Amniotic stem cell (primary cell): Measurements from ENCODE around the gene GNPAT.
"Not testable (repeated sequence)": the region's sequence is repeated elsewhere in the genome, so short reads cannot be mapped to it uniquely, and the experiment has no call there.

Experiments
- DNase-seq: peaks from one replicate; lab custom pipeline; 2025; lab: John Stamatoyannopoulos, UW

The GNPAT gene

DNA sequence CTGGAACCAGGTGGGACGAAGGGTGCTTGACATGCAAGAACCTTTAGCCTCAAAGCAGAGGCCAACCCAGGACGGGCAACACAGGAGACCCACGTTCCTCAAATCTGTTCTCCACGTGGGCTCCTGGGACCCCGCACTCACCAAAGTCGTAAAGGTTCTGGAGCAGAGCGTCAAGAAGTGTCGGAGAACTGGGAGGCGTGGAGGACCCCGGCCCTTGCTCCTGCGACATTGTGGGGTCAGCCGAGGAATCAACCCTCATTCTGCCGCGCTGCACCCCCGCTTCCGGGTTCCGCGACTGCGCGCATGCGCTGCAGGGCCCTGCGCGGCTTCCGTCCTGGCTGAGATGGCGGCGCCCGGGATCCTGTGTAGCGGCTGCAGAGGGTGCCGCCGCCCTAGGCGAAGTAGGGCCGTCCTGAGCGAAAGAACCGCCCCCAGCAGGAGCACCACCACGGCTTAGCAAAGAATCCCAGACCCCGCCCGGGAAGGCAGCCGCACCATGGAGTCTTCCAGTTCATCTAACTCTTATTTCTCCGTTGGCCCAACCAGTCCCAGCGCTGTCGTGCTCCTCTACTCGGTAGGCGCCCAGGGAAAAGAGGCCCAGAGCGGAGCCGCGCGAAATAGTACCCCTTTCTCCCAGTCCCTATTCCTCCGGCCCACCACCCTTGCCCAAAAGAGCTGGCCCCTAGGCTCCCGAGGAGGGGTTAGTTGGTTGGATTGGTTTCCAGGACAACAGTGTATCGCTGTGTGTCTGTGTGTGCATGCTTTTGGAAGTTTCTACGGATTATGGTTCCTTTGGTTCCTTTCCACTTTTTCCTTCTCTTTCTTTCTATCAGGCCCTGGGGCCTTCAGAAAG, at the start of gene GNPAT:
Gene GNPAT, plus strand, starts transcription at position 330 of the 853 bp plus-strand sequence. Its CDS starts 167 bp downstream, at position 497.
- peak; percentile 54 for DNase-seq

GRCh38 chr1:231192620-231193163, 48.3 kb upstream of the GNPAT start:
- no peak for DNase-seq

- DNase-seq, result no peak
These were observed 47.2 kb upstream of the GNPAT start for GRCh38 chr1:231193710-231194340.

GRCh38 chr1:231194476-231194842, 46.6 kb upstream of the GNPAT start:
- no peak for DNase-seq

DNA sequence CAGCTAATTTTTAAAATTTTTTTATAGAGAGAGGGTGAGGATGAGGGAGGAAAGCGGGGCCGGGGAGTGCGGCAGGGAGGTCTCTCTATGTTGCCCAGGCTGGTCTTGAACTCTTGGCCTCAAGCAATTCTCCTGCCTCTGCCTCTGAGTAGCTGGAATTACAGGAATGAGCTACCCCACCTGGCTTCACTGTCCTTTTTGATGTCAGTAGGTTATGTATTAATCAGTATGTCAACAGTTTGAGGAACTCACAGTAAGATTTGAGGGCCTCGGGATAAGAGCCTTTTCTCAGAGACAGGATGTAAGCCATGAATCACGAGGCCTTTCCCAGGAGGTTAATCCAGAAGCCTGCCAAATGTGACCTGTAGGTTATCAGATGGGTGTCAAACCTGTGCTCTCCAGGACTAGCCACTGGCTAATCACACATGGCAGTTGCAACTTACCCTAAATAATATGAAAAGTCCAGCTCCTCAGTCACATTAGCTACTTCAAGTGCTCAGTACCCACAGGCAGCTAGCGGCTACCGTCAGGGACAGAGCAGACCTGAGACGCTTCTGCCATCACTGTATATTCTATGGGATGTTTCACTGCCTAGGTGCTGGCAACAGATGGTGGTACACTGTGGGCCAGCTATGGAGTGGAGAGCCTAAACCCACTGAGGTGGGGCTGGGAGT, 46.0 kb upstream of the GNPAT start:
- DNase-seq, result no peak

- no peak for DNase-seq
These were observed 44.7 kb upstream of the GNPAT start for GRCh38 chr1:231196307-231196706.

DNA sequence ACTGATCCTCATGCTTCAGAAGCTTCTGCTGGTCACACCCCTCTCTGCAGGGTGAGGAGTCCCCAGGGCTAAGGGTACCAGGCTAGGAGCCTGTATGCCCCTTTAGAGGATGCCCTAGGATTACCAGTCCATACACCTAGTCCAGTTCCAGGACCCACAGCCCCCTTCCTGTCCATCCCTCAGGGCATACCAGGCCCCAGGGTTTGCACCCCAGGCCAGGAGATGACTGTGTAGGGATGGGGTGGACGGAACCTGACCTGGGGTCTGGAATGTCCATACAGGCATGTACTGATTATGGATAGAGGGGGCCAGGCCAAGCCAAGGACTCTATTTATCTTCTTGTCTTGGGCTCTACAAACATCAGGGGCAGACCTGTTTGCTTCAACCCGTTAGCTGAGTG, 44.3 kb upstream of the GNPAT start:
- no peak for DNase-seq

- DNase-seq, result no peak
These were observed 41.1 kb upstream of the GNPAT start for GRCh38 chr1:231199868-231200267.

- no peak for DNase-seq
These were observed 40.5 kb upstream of the GNPAT start for GRCh38 chr1:231200388-231201031.

DNA sequence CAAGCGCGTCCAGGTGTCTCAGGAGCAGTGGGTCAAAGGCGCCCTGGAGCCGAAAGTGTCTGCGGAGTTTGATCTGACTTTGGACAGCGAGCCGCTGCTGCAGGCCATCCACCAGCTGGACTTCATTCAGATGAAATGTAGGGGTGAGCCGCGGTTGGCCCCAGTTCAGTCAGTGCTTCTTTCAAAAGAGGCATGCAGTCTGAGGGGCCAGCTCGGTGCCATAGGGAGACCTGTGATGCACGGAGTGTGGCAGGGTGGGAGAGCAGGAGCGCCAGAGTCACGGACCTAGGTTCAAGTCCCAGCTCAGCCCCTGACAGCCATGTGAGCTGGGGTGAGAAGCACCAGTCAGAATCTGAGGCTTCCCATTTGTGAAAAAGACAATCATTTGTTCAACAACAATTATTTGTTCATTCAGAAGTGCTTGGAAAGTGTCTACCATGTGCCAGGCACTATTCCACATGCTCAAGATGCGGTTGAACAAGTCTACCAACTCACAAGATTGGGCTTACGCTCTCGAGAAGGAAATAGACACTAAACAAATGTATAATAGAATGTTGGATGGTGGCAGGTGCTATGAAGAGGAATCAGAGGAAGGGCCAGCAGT, 39.5 kb upstream of the GNPAT start:
- no peak for DNase-seq

- DNase-seq, result no peak
These were observed 38.9 kb upstream of the GNPAT start for GRCh38 chr1:231201979-231202633.

GRCh38 chr1:231203259-231204057, 37.6 kb upstream of the GNPAT start:
- no peak for DNase-seq

- no peak for DNase-seq
These were observed 34.2 kb upstream of the GNPAT start for GRCh38 chr1:231206856-231207255.

DNA sequence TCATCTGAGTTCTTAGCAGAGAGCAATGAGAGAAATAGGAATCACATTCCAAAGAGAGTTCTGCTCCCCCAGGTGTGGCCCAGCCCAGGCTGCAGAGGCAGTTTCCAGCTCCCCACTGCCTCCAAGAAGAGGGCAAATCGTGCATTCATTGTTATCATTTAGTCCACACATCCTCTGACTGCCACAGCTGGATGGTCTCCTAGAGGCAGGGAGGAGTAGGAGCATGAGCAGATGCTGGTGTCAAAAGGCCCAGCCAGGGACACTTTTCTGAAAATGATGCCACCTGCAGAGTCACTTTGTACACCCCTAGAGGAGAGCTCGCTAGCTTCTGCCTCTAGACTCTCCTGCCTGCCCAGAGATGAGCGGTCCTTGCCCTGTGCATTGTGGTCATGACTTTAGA, 33.6 kb upstream of the GNPAT start:
- no peak for DNase-seq

GRCh38 chr1:231208980-231209379, 32.0 kb upstream of the GNPAT start:
- no peak for DNase-seq

DNA sequence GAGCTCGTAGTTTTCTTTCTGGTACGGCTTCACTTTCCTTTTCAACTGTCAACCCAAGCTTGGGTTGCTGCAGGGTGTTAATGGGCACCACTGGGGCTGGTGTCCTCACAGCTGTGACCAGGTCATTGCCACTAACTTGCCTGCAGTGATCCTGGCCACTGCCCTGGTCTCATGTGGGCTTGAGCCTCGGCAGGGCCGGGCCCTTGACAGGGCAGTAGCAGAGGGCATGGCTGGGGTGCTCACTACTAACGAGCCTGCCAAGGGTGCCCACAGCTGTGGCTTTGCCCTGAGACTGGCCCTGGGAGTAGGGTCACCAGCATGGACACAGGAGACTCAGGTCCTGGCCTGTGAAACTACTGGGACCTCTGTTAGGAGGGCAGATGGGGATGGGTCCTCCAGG, 31.5 kb upstream of the GNPAT start:
- no peak for DNase-seq

DNA sequence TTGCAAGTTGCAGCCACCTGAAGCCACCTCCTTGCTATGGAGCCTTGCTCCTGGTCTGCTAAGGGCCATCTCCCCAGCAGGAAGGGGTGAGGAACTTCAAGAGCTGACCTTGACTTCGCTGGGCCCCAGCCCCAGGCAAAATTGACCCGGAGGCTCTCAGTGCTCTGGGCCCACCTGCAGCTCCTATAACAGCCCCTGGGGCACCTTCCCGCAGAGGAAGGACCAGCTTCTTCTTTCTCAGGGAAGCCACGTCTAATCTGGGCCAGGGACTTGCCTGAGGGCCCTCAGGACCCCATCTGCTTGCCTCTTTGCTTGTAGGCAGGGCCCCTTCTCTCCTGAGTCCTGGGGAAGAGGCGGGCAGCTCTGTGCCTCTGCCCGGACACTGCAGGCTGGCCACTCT, 30.9 kb upstream of the GNPAT start:
- DNase-seq, result no peak

DNA sequence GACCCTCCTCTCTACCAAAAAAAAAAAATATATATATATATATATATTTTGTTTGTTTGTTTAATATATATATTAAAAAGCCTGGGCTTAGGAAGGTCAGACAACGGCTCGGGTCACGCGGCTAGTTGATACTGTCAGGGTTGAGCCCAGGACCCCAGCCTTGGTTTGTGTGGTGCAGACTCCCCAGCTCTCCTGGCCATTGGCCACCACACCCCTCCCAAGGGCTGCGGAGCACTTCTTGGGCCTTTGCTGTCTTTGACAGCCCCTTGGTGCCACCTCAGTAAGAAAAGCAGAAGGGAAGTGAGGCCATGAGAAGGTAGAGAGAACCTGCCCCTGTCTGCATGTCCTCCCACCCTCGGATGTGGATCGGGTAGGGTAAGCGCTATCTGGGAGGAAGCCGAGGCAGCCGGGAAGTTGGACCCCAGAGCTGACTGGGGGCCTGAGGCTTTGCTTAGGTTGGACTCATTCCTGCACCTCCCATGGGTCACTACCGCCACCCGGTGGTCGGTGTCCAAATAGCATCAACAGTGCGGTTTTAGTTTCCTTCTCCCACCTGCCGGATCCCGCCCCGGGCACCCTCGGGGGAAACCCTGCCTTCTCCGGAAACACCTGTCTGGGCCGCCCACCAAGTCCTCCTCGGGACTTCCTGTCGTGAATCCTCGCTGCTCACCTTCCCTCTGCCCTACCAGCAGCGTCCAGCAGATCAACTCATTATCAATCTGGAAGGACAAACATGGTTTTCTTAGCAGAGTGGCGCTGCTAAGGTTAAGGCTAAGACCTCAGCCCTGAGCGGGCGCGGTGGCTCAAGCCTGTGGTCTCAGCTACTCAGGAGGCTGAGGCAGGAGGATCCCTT, 29.8 kb upstream of the GNPAT start:
- no peak for DNase-seq

DNA sequence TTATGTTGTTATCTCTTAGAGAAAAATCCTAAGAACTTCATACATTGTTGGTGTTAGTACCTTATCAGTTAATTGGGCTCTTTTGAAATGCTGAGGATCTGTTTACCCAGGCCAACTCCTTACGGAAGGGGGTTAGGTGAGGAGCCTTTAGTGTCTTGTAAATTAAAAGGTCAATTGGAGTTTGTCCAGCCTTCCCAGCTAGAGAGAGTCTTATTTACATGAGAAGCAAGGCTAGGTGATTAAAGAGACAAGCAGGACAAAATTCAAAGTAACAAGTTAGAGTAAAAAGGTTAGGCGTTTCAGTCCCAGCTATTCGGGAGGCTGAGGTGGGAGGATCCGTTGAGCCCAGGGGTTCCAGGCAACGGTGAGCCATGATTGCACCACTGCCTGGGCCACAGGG, 28.7 kb upstream of the GNPAT start:
- DNase-seq, result not testable (repeated sequence)
